CD14-positive monocyte (primary cell): Measurements from ENCODE around the gene TMA7B. TPM values are rescaled to one million over a fixed set of nuclear protein-coding genes. Genes with fewer than 3 reads are reported as not detected.
A peak's percentile ranks its signal among the peaks of the same experiment; 100 is the strongest.

ENCODE experiments used
- DNase-seq, 3 donors: peaks; one replicate each; pipeline ENCODE4 v3.0.0-alpha.2; 2011 to 2022
- H2AFZ ChIP-seq: 2 replicates; pipeline ENCODE4 v1.6.0; 2012; ENCODE audit warnings: mild to moderate bottlenecking, low read depth, low read length, inconsistent platforms; ENCODE audit not compliant: insufficient read depth, poor library complexity, severe bottlenecking
- H3K27ac ChIP-seq, 2 donors: 1 replicate in 1 of 2; 2 replicates in 1 of 2; pipeline ENCODE4 v1.5.1; 2012 to 2013; ENCODE audit warnings: low read length in 2 of 2, control low read depth in 1 of 2, inconsistent platforms in 1 of 2, low read depth in 1 of 2, mild to moderate bottlenecking in 1 of 2
- H3K27me3 ChIP-seq, 2 donors: one replicate each; pipeline versions ENCODE4 v1.6.0 to v1.6.1; 2011 to 2013; ENCODE audit warnings: low read length in 2 of 2; ENCODE audit not compliant: control insufficient read depth in 2 of 2, insufficient read depth in 2 of 2
- H3K36me3 ChIP-seq, 2 donors: replicated peaks in 1 of 2; 1 replicate in 1 of 2; 2 replicates in 1 of 2; pipeline versions ENCODE4 v1.5.1 to v1.6.1; 2012 to 2013; ENCODE audit warnings: low read length in 2 of 2, control low read depth in 1 of 2, inconsistent platforms in 1 of 2, mild to moderate bottlenecking in 1 of 2; ENCODE audit not compliant: insufficient read depth in 2 of 2, control insufficient read depth in 1 of 2
- H3K4me1 ChIP-seq, 2 donors: 1 replicate in 1 of 2; 2 replicates in 1 of 2; pipeline versions ENCODE4 v1.5.1 to v1.6.1; 2012 to 2013; ENCODE audit warnings: low read length in 2 of 2, control low read depth in 1 of 2, inconsistent platforms in 1 of 2, mild to moderate bottlenecking in 1 of 2, moderate library complexity in 1 of 2; ENCODE audit not compliant: insufficient read depth in 2 of 2, control insufficient read depth in 1 of 2
- H3K4me2 ChIP-seq: replicated peaks from 2 replicates; pipeline ENCODE3; 2012; ENCODE audit warnings: low read length, moderate library complexity, mild to moderate bottlenecking; ENCODE audit not compliant: poor library complexity, severe bottlenecking; ENCODE audit errors: extremely low read depth
- H3K4me3 ChIP-seq, 3 experiments: fragments of 200-600 bp in 1 of 3; sonication (generic) in 1 of 3; replicated peaks in 1 of 3; 1 replicate in 2 of 3; 2 replicates in 1 of 3; pipeline ENCODE4 v1.5.1; 2011 to 2013; ENCODE audit warnings: low read length in 3 of 3, mild to moderate bottlenecking in 3 of 3, control low read depth in 2 of 3, low read depth in 2 of 3, inconsistent platforms in 1 of 3, moderate library complexity in 1 of 3
- H3K79me2 ChIP-seq: 2 replicates; pipeline ENCODE4 v1.6.0; 2012; ENCODE audit warnings: mild to moderate bottlenecking, control low read depth, inconsistent platforms, low read length, moderate library complexity; ENCODE audit not compliant: insufficient read depth
- H3K9ac ChIP-seq: 2 replicates; pipeline ENCODE4 v1.6.0; 2017; ENCODE audit warnings: low read length, mild to moderate bottlenecking; ENCODE audit not compliant: insufficient read depth, poor library complexity, severe bottlenecking
- H3K9me3 ChIP-seq, 2 donors: replicated peaks in 1 of 2; 1 replicate in 1 of 2; 2 replicates in 1 of 2; pipeline versions ENCODE4 v1.5.1 to v1.6.1; 2012 to 2013; ENCODE audit warnings: low read length in 2 of 2, control low read depth in 1 of 2; ENCODE audit not compliant: control insufficient read depth in 1 of 2, insufficient read depth in 1 of 2
- H4K20me1 ChIP-seq: 2 replicates; pipeline ENCODE4 v1.6.0; 2012; ENCODE audit warnings: mild to moderate bottlenecking, low read length, control low read depth, moderate library complexity; ENCODE audit not compliant: insufficient read depth
- H3K27ac Mint-ChIP-seq, 7 donors: one replicate each; pipeline ENCODE4 v1.8.0; 2020; ENCODE audit warnings: mild to moderate bottlenecking in 7 of 7, mixed read lengths in 7 of 7, moderate library complexity in 6 of 7, inconsistent platforms in 2 of 7
- H3K27me3 Mint-ChIP-seq, 3 donors: one replicate each; pipeline ENCODE4 v1.8.0; 2021 to 2022; ENCODE audit warnings: low read depth in 3 of 3, mild to moderate bottlenecking in 3 of 3, mixed read lengths in 3 of 3, moderate library complexity in 3 of 3, inconsistent platforms in 1 of 3
- H3K36me3 Mint-ChIP-seq, 2 donors: one replicate each; pipeline ENCODE4 v1.8.0; 2020; ENCODE audit warnings: mixed read lengths in 2 of 2, inconsistent platforms in 1 of 2, mild to moderate bottlenecking in 1 of 2
- H3K4me1 Mint-ChIP-seq: one replicate; pipeline ENCODE4 v1.8.0; 2020; ENCODE audit warnings: mild to moderate bottlenecking, mixed read lengths
- H3K4me3 Mint-ChIP-seq, 2 donors: one replicate each; pipeline ENCODE4 v1.8.0; 2020; ENCODE audit warnings: mild to moderate bottlenecking in 2 of 2, mixed read lengths in 2 of 2, moderate library complexity in 1 of 2
- H3K9me3 Mint-ChIP-seq, 7 donors: one replicate each; pipeline ENCODE4 v1.8.0; 2020 to 2022; ENCODE audit warnings: mixed read lengths in 7 of 7, mild to moderate bottlenecking in 6 of 7, moderate library complexity in 6 of 7, inconsistent platforms in 2 of 7
- CTCF ChIP-seq: fragments of 200-600 bp; IDR thresholded peaks from one replicate; pipeline ENCODE4 v1.8.0; 2022; ENCODE audit warnings: antibody characterized with exemption, mild to moderate bottlenecking
- WGBS: methylation state at CpG from one replicate; pipeline ENCODE4 v1.1.5; 2013; ENCODE audit warnings: missing lambda C conversion rate; ENCODE audit not compliant: insufficient coverage; 5-methylcytosine and 5-hydroxymethylcytosine counted together
- intact Hi-C, 2 donors: fragments of 100-400 bp; cut with micrococcal nuclease; formaldehyde crosslinking; loops; one replicate each; pipeline versions ENCODE4 v1.15.0 to v1.15.1; 2023
- polyA plus RNA-seq, 3 donors: library from polyadenylated mRNA; depleted of rRNA in 1 of 3; unstranded in 2 of 3; stranded (reverse) in 1 of 3; fragments of 300-500 nt in 2 of 3; fragments of >200 nt in 1 of 3; fragmentation: Illumina TruSeq in 2 of 3; gene quantifications; 1 replicate in 2 of 3; 2 replicates in 1 of 3; pipeline ENCODE4 v1.2.3, GENCODE V29; 2012 to 2021

TMA7B gene
- polyA plus RNA-seq, 3 donors = 0.13 TPM; not detected in 2

- Histone ChIP-seq H4K20me1 (no peaks in the 10 kb centered on the region), H3K4me2 (no peak overlapping the region), H3K27ac (no peak overlapping the region), H3K9ac (no peak overlapping the region), H3K9me3 (no peaks in the 10 kb centered on the region), H3K79me2 (no peaks in the 10 kb centered on the region), H3K4me1 (peaks cover 23 to 32% of the 10 kb centered on the region in 2 donors), H3K4me3 (no peak overlapping the region), H2AFZ (no peak overlapping the region), H3K36me3 (no peaks in the 10 kb centered on the region), H3K27me3 (peaks cover 20 to 25% of the 10 kb centered on the region in 2 donors)
- peaks cover 0 to 4% of the 10 kb centered on the region in 2 donors for H3K36me3 Mint-ChIP-seq
- DNase-seq = no peak
- intact Hi-C loops = no loop called here
- peaks cover 28% of the 10 kb centered on the region for H3K4me1 Mint-ChIP-seq
- no peak overlapping the region for H3K4me3 Mint-ChIP-seq
- peaks cover 0 to 2% (median 0%) of the 10 kb centered on the region in 7 donors for H3K9me3 Mint-ChIP-seq
- H3K27me3 Mint-ChIP-seq = peaks cover 13 to 32% (median 17%) of the 10 kb centered on the region in 3 donors
- no peak for TF ChIP-seq CTCF
- no CpG with 5 or more reads among the region's 4 CpGs for WGBS
- H3K27ac Mint-ChIP-seq = no peak overlapping the region
Measured at GRCh38 chr22:39946126-39946502, 14.1 kb upstream of the TMA7B start.

GRCh38 chr22:39946503-39947219 is 13.5 kb upstream of the TMA7B start:
- Histone ChIP-seq H3K27me3 (peaks cover 22 to 31% of the 10 kb centered on the region in 2 donors), H3K4me1 (peaks cover 23 to 32% of the 10 kb centered on the region in 2 donors), H3K27ac (no peak overlapping the region), H2AFZ (peak overlapping the region; percentile 30), H3K9me3 (no peaks in the 10 kb centered on the region), H3K9ac (no peak overlapping the region), H3K4me2 (peak overlapping the region; percentile 12), H3K79me2 (no peaks in the 10 kb centered on the region), H3K4me3 (peak overlapping the region in 1 of 3 experiments; percentile 15), H3K36me3 (no peaks in the 10 kb centered on the region), H4K20me1 (no peaks in the 10 kb centered on the region)
- Mint-ChIP-seq H3K4me3 (peak overlapping the region in 1 of 2 donors; percentile 12), H3K4me1 (peaks cover 33% of the 10 kb centered on the region), H3K36me3 (peaks cover 0 to 4% of the 10 kb centered on the region in 2 donors), H3K9me3 (peaks cover 0 to 3% (median 0%) of the 10 kb centered on the region in 7 donors), H3K27me3 (peaks cover 18 to 36% (median 21%) of the 10 kb centered on the region in 3 donors), H3K27ac (peak overlapping the region in 3 of 7 donors; percentile 18 to 63 (median 54))
- TF ChIP-seq CTCF = no peak
- intact Hi-C loops = no loop called here
- DNase-seq = peak; percentile 36 to 63 (median 45)
- 56% methylated on average over 5 of the region's 8 CpGs for WGBS
